SK-N-MC (cell line): ENCODE measurements around the gene ADAM15.

Source experiments
- EZH2 ChIP-seq: fragments of 200-600 bp; sonication (generic); IDR thresholded peaks from one replicate; pipeline ENCODE4 v1.6.1; 2017; ENCODE audit warnings: antibody characterized with exemption
- FOXP2 ChIP-seq: optimal IDR thresholded peaks from 2 replicates; pipeline ENCODE3; 2011; ENCODE audit warnings: mild to moderate bottlenecking, moderate library complexity; ENCODE audit not compliant: insufficient read depth; ENCODE audit errors: extremely low read length, control extremely low read depth
- POLR2AphosphoS5 ChIP-seq: IDR thresholded peaks from 2 replicates; pipeline ENCODE4 v1.6.1; 2012; ENCODE audit warnings: mild to moderate bottlenecking, low read depth, low read length, borderline replicate concordance

- TF ChIP-seq EZH2 (no peak), POLR2AphosphoS5 (no peak), FOXP2 (no peak)
Measured at GRCh38 chr1:155030899-155031298, 20.2 kb upstream of the ADAM15 start.
